SU-DHL-6 (cell line): ENCODE results near the gene LARP4B.

Experiments used
- H2AFZ ChIP-seq: fragments of 200-600 bp; sonication (generic); 2 replicates; pipeline ENCODE4 v1.6.1; 2014; ENCODE audit warnings: low read depth, mild to moderate bottlenecking, moderate library complexity, mixed read lengths, antibody characterized with exemption, low read length; ENCODE audit not compliant: severe bottlenecking
- H3F3A ChIP-seq: fragments of 200-600 bp; shearing (Covaris generic); 2 replicates; pipeline ENCODE4 v1.6.0; 2016; ENCODE audit warnings: antibody characterized with exemption, mild to moderate bottlenecking; ENCODE audit not compliant: insufficient read depth
- H3K27ac ChIP-seq: fragments of 200-600 bp; sonication (generic); 2 replicates; pipeline ENCODE4 v1.5.1; 2016; ENCODE audit warnings: low read depth, mild to moderate bottlenecking, low read length, moderate library complexity, mixed read lengths
- H3K27me3 ChIP-seq: fragments of 200-600 bp; sonication (generic), shearing (Covaris generic); 2 replicates; pipeline ENCODE4 v1.6.0; 2014; ENCODE audit warnings: mild to moderate bottlenecking, low read length
- H3K36me3 ChIP-seq: fragments of 200-600 bp; sonication (generic); 2 replicates; pipeline ENCODE4 v1.6.1; 2014; ENCODE audit warnings: mild to moderate bottlenecking, low read length, mixed read lengths
- H3K4me2 ChIP-seq: fragments of 300-600, 200-600 bp; shearing (Covaris generic), sonication (generic); 2 replicates; pipeline ENCODE4 v1.6.0; 2014; ENCODE audit warnings: low read length, low read depth, mild to moderate bottlenecking; ENCODE audit not compliant: poor library complexity, severe bottlenecking
- H3K4me3 ChIP-seq: fragments of 200-600 bp; sonication (generic); 2 replicates; pipeline ENCODE4 v1.5.1; 2014; ENCODE audit warnings: antibody characterized with exemption, low read length, mild to moderate bottlenecking, mixed read lengths; ENCODE audit not compliant: insufficient read depth, poor library complexity, severe bottlenecking
- H3K79me2 ChIP-seq: fragments of 200-600 bp; sonication (generic); 2 replicates; pipeline ENCODE4 v1.6.1; 2014; ENCODE audit warnings: mild to moderate bottlenecking, low read length, moderate library complexity; ENCODE audit not compliant: insufficient read depth
- H3K9ac ChIP-seq: fragments of 200-600 bp; sonication (generic); 2 replicates; pipeline ENCODE4 v1.7.0; 2014; ENCODE audit warnings: mild to moderate bottlenecking, low read length
- H3K9me2 ChIP-seq: fragments of 200-600 bp; sonication (generic); replicated peaks from 2 replicates; pipeline ENCODE4 v1.6.1; 2014; ENCODE audit warnings: low read length; ENCODE audit not compliant: insufficient read depth
- H3K9me3 ChIP-seq: fragments of 200-600 bp; sonication (generic); 2 replicates; pipeline ENCODE4 v1.6.1; 2014; ENCODE audit warnings: low read length, mixed read lengths; ENCODE audit not compliant: insufficient read depth
- H4K20me1 ChIP-seq: fragments of 200-600 bp; sonication (generic); 2 replicates; pipeline ENCODE4 v1.6.1; 2014; ENCODE audit warnings: low read depth, mild to moderate bottlenecking, antibody characterized with exemption, low read length, moderate library complexity, mixed read lengths
- CTCF ChIP-seq: fragments of 200-600 bp; sonication (generic); IDR thresholded peaks from one replicate; pipeline ENCODE4 v1.5.1; 2017; ENCODE audit warnings: antibody characterized with exemption, mild to moderate bottlenecking, low read length, moderate library complexity; ENCODE audit not compliant: insufficient read depth, poor library complexity, severe bottlenecking
- EZH2phosphoT487 ChIP-seq: fragments of 200-600 bp; sonication (generic), shearing (Covaris generic); conservative IDR thresholded peaks from 2 replicates; pipeline ENCODE4 v1.6.1; 2018; ENCODE audit warnings: mild to moderate bottlenecking, antibody characterized with exemption, low read length, moderate library complexity, mixed read lengths

Gene LARP4B

GRCh38 chr10:802506-802905 is 129.0 kb downstream of the LARP4B start:
- no peak overlapping the region for H3K27ac ChIP-seq
- H3F3A ChIP-seq = no peaks in the 10 kb centered on the region
- H3K9me3 ChIP-seq = peaks cover 18% of the 10 kb centered on the region; the same call in 1 of the 2 replicates
- H2AFZ ChIP-seq = no peak overlapping the region
- H4K20me1 ChIP-seq = no peaks in the 10 kb centered on the region
- no peaks in the 10 kb centered on the region for H3K79me2 ChIP-seq
- H3K9ac ChIP-seq = no peak overlapping the region
- no peaks in the 10 kb centered on the region for H3K9me2 ChIP-seq
- no peak overlapping the region for H3K4me2 ChIP-seq
- H3K36me3 ChIP-seq = peaks cover 5% of the 10 kb centered on the region; the same call in 1 of the 2 replicates
- no peaks in the 10 kb centered on the region for H3K27me3 ChIP-seq
- no peak overlapping the region for H3K4me3 ChIP-seq
- TF ChIP-seq EZH2phosphoT487 (no peak), CTCF (no peak)

GRCh38 chr10:797179-797578 is 134.3 kb downstream of the LARP4B start:
- H3K9me3 ChIP-seq = peaks cover 22% of the 10 kb centered on the region; the same call in 1 of the 2 replicates
- H3K27me3 ChIP-seq = no peaks in the 10 kb centered on the region
- H2AFZ ChIP-seq = no peak overlapping the region
- H3K9me2 ChIP-seq = no peaks in the 10 kb centered on the region
- no peak overlapping the region for H3K27ac ChIP-seq
- no peaks in the 10 kb centered on the region for H3K79me2 ChIP-seq
- no peaks in the 10 kb centered on the region for H4K20me1 ChIP-seq
- H3K4me2 ChIP-seq = no peak overlapping the region
- H3K4me3 ChIP-seq = no peak overlapping the region
- no peak for TF ChIP-seq CTCF
- TF ChIP-seq EZH2phosphoT487 = no peak
- peaks cover 8% of the 10 kb centered on the region; the same call in 1 of the 2 replicates for H3F3A ChIP-seq
- H3K9ac ChIP-seq = no peak overlapping the region
- H3K36me3 ChIP-seq = peaks cover 10% of the 10 kb centered on the region

- Histone ChIP-seq H3K9ac (no peak overlapping the region), H3K36me3 (peaks cover 10% of the 10 kb centered on the region), H3K27me3 (no peaks in the 10 kb centered on the region), H3K4me2 (no peak overlapping the region), H3K9me2 (no peaks in the 10 kb centered on the region), H3K79me2 (no peaks in the 10 kb centered on the region), H3K4me3 (no peak overlapping the region), H4K20me1 (no peaks in the 10 kb centered on the region), H3F3A (peaks cover 8% of the 10 kb centered on the region; the same call in 1 of the 2 replicates), H3K9me3 (peaks cover 22% of the 10 kb centered on the region; the same call in 1 of the 2 replicates), H3K27ac (no peak overlapping the region), H2AFZ (no peak overlapping the region)
- TF ChIP-seq CTCF (no peak), EZH2phosphoT487 (no peak)
Observed at GRCh38 chr10:796233-796632, 135.3 kb downstream of the LARP4B start.
